Endothelial cell of umbilical vein (primary cell): ENCODE data around the gene NUDT8. TPM values are rescaled to one million over a fixed set of nuclear protein-coding genes. Genes with fewer than 3 reads are reported as not detected.

Experiments
- BruUV-seq: library from RNA; stranded (reverse); fragments of 400-500 nt; replicated peaks from 2 replicates; lab custom pipeline; 2021; lab: Mats Ljungman, UMichigan
- CTCF ChIA-PET: fragments of 300-600, 350-600 bp; sonication (Branson Sonifier 250); formaldehyde crosslinking; loops from one replicate; lab custom pipeline; 2021; ENCODE audit warnings: antibody characterized with exemption, inconsistent platforms; lab: Charles Lee
- POLR2A ChIA-PET: fragments of 300-600, 350-600 bp; sonication (Branson Sonifier 250); formaldehyde crosslinking; loops from one replicate; lab custom pipeline; 2021; ENCODE audit warnings: antibody characterized with exemption, inconsistent platforms; lab: Charles Lee
- DNase-seq: peaks from one replicate; pipeline ENCODE4 v3.0.0-alpha.2; 2011; ENCODE audit warnings: low read depth, low spot score
- FAIRE-seq: peaks from 2 replicates; lab custom pipeline; 2011; peaks lifted over from hg19 to GRCh38; lab: Jason Lieb, UNC
- H2AFZ ChIP-seq: 2 replicates; pipeline ENCODE4 v1.6.0; 2012; ENCODE audit warnings: low read depth, low read length, control low read depth, inconsistent platforms
- H3K27ac ChIP-seq: 2 replicates; pipeline ENCODE4 v1.5.1; 2011; ENCODE audit warnings: low read depth, mild to moderate bottlenecking, control low read depth, low read length, moderate library complexity; ENCODE audit not compliant: insufficient read depth
- H3K27me3 ChIP-seq, 2 experiments: 2 replicates each; pipeline versions ENCODE4 v1.6.0 to v1.6.1; 2011; ENCODE audit warnings: low read length in 2 of 2, mixed read lengths in 1 of 2; ENCODE audit not compliant: control insufficient read depth in 2 of 2, insufficient read depth in 2 of 2
- H3K36me3 ChIP-seq, 2 experiments: 2 replicates in 1 of 2; 3 replicates in 1 of 2; pipeline ENCODE4 v1.5.1; 2011; ENCODE audit warnings: low read length in 2 of 2, mild to moderate bottlenecking in 1 of 2, moderate library complexity in 1 of 2; ENCODE audit not compliant: control insufficient read depth in 2 of 2, insufficient read depth in 2 of 2; ENCODE audit errors: extremely low read depth in 1 of 2
- H3K4me1 ChIP-seq: 3 replicates; pipeline ENCODE4 v1.5.1; 2011; ENCODE audit warnings: mild to moderate bottlenecking, low read length; ENCODE audit not compliant: control insufficient read depth, insufficient read depth; ENCODE audit errors: extremely low read depth
- H3K4me2 ChIP-seq: 2 replicates; pipeline ENCODE4 v1.6.1; 2011; ENCODE audit warnings: low read length, control low read depth, mixed read lengths; ENCODE audit not compliant: insufficient read depth
- H3K4me3 ChIP-seq, 3 experiments: fragments of 200-600 bp in 1 of 3; sonication (generic), shearing (Covaris generic) in 1 of 3; replicated peaks in 1 of 3; 2 replicates each; pipeline ENCODE4 v1.5.1; 2011 to 2016; ENCODE audit warnings: control low read depth in 3 of 3, low read length in 3 of 3, mild to moderate bottlenecking in 2 of 3, inconsistent platforms in 1 of 3, low read depth in 1 of 3, moderate library complexity in 1 of 3; ENCODE audit not compliant: insufficient read depth in 1 of 3
- H3K79me2 ChIP-seq: 2 replicates; pipeline ENCODE4 v1.6.0; 2012; ENCODE audit warnings: low read length, inconsistent platforms; ENCODE audit not compliant: control insufficient read depth, insufficient read depth
- H3K9ac ChIP-seq: replicated peaks from 2 replicates; pipeline ENCODE3; 2011; ENCODE audit warnings: low read length, control low read depth; ENCODE audit not compliant: insufficient read depth; ENCODE audit errors: extremely low read depth
- H3K9me1 ChIP-seq: replicated peaks from 3 replicates; pipeline ENCODE4 v1.6.0; 2011; ENCODE audit warnings: mild to moderate bottlenecking, low read length; ENCODE audit not compliant: control insufficient read depth, insufficient read depth; ENCODE audit errors: extremely low read depth
- H3K9me3 ChIP-seq: replicated peaks from 2 replicates; pipeline ENCODE4 v1.5.1; 2012; ENCODE audit warnings: low read length, inconsistent platforms; ENCODE audit not compliant: control insufficient read depth, insufficient read depth
- H4K20me1 ChIP-seq: replicated peaks from 2 replicates; pipeline ENCODE3; 2011; ENCODE audit warnings: mild to moderate bottlenecking, low read length; ENCODE audit not compliant: control insufficient read depth, insufficient read depth; ENCODE audit errors: extremely low read depth
- CTCF ChIP-seq, 2 donors: IDR thresholded peaks; 1 replicate in 1 of 2; 2 replicates in 1 of 2; pipeline ENCODE4 v1.5.1; 2011; ENCODE audit warnings: low read length in 2 of 2, mild to moderate bottlenecking in 2 of 2, moderate library complexity in 2 of 2, control low read depth in 1 of 2, inconsistent platforms in 1 of 2, low read depth in 1 of 2; ENCODE audit not compliant: insufficient read depth in 1 of 2; ENCODE audit errors: extremely low read depth in 1 of 2
- EZH2 ChIP-seq: IDR thresholded peaks from 2 replicates; pipeline ENCODE4 v1.6.1; 2012; ENCODE audit warnings: borderline replicate concordance, low read depth, mild to moderate bottlenecking, moderate library complexity, low read length, inconsistent platforms; ENCODE audit not compliant: severe bottlenecking
- FOS ChIP-seq: IDR thresholded peaks from 2 replicates; pipeline ENCODE4 v1.6.1; 2011; ENCODE audit warnings: mild to moderate bottlenecking, low read length, moderate library complexity, borderline replicate concordance; ENCODE audit not compliant: insufficient read depth
- GATA2 ChIP-seq: IDR thresholded peaks from 2 replicates; pipeline ENCODE4 v1.7.0; 2011; ENCODE audit warnings: low read depth, mild to moderate bottlenecking, moderate library complexity, mixed read lengths, low read length; ENCODE audit not compliant: insufficient read length, insufficient read depth
- JUN ChIP-seq: IDR thresholded peaks from 2 replicates; pipeline ENCODE4 v1.6.1; 2011; ENCODE audit warnings: borderline replicate concordance, low read depth; ENCODE audit not compliant: insufficient read length, insufficient read depth
- MYC ChIP-seq: IDR thresholded peaks from one replicate; pipeline ENCODE4 v1.6.1; 2011; ENCODE audit warnings: mild to moderate bottlenecking, low read depth, low read length
- POLR2A ChIP-seq: IDR thresholded peaks from 2 replicates; pipeline ENCODE4 v1.6.1; 2012; ENCODE audit warnings: low read depth, mild to moderate bottlenecking, control low read depth, low read length
- POLR2AphosphoS5 ChIP-seq: IDR thresholded peaks from 2 replicates; pipeline ENCODE4 v1.6.1; 2012; ENCODE audit warnings: low read depth, mild to moderate bottlenecking, control low read depth, low read length, moderate library complexity; ENCODE audit not compliant: insufficient read depth
- dilution Hi-C: fragments of 300-500 bp; cut with MboI; formaldehyde crosslinking; loops from one replicate; pipeline ENCODE4 v1.15.0; 2019; ENCODE audit warnings: low sequenced_read_pairs; ENCODE audit not compliant: extremely low pct_ligation_motif_present
- intact Hi-C: fragments of 100-400 bp; cut with micrococcal nuclease; formaldehyde crosslinking; loops from one replicate; pipeline ENCODE4 v1.10.0; 2022
- polyA plus RNA-seq, 4 experiments: library from polyadenylated mRNA; depleted of rRNA in 3 of 4; stranded (reverse) in 3 of 4; unstranded in 1 of 4; fragments of >200 nt; gene quantifications; 2 replicates each; pipeline versions ENCODE4 v1.2.1 to v1.2.3, GENCODE V29; 2011 to 2012; ENCODE audit warnings: missing spikeins in 1 of 4
- total RNA-seq: library from RNA; stranded (reverse); gene quantifications from 2 replicates; pipeline ENCODE4 v1.2.3, GENCODE V29; 2021
- TF ChIP-seq, protein P1 (sequence below): IDR thresholded peaks from 2 replicates; pipeline ENCODE4 v1.6.1; 2011; ENCODE audit not compliant: insufficient read depth, insufficient read length

NUDT8 gene
- total and polyA plus RNA-seq, 2 donors (not counting 3 experiments of a cell fraction or from before 2014, with no cell fraction given) = 14.1 to 20.4 TPM

DNA sequence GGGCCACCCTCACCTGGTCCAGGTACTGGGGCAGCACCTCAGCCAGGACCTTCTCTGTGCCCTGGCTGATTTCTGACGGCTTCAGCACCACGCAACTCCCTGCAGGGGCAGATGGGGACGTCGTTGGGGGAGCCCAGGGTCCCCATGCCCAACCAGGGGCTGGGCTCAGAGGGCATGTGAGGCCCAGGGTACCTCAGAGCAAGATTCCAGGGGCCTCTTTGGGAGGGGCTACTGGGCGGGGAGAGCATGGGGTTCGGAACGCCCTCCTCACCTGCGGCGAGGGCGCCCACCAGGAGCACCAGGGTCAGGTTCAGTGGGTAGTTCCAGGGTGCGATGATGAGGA is 36.5 kb upstream of the NUDT8 start:
- BruUV-seq = no TSS peak
- H4K20me1 ChIP-seq = no peaks in the 10 kb centered on the region
- H3K9me3 ChIP-seq = no peaks in the 10 kb centered on the region
- intact Hi-C loops (no loop called here), dilution Hi-C loops (no loop called here)
- TF ChIP-seq MYC (no peak), POLR2AphosphoS5 (no peak), POLR2A (no peak), CTCF (IDR thresholded peaks at IDR 0.05; ENCODE audit: extremely low read depth in 1 of 2, insufficient read depth in 1 of 2, low read depth in 1 of 2, low read length in 2 of 2) (no peak), FOS (no peak), GATA2 (no peak), EZH2 (no peak), JUN (no peak)
- TF ChIP-seq, protein P1, sequence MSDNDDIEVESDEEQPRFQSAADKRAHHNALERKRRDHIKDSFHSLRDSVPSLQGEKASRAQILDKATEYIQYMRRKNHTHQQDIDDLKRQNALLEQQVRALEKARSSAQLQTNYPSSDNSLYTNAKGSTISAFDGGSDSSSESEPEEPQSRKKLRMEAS = no peak
- no peak overlapping the region for H3K9ac ChIP-seq
- ChIA-PET POLR2A (no interaction called here), CTCF (interaction anchor here (0.8 kb wide), 1 partner anchor 19 kb away, joined by 3 read pairs; no protein-coding TSS in a partner anchor)
- no peak overlapping the region for H2AFZ ChIP-seq
- no peak overlapping the region for H3K4me3 ChIP-seq
- no peaks in the 10 kb centered on the region for H3K4me1 ChIP-seq
- H3K9me1 ChIP-seq = no peaks in the 10 kb centered on the region
- H3K27ac ChIP-seq = no peak overlapping the region
- no peaks in the 10 kb centered on the region for H3K27me3 ChIP-seq
- H3K36me3 ChIP-seq = no peaks in the 10 kb centered on the region
- H3K79me2 ChIP-seq = no peaks in the 10 kb centered on the region
- no peak for FAIRE-seq
- no peak overlapping the region for H3K4me2 ChIP-seq
- DNase-seq = no peak
